NCI-H82 treated with DMSO at 0.1 percent for 48 hours (cell line): ENCODE results near the gene RNF14.
A peak's percentile ranks its signal among the peaks of the same experiment; 100 is the strongest.

Experiments used
- DNase-seq: peaks from one replicate; lab custom pipeline; 2025; ENCODE audit not compliant: unreplicated experiment; lab: John Stamatoyannopoulos, UW

Gene RNF14

GRCh38 chr5:141973871-141974595 lies 5.1 kb downstream of the RNF14 start:
- no peak for DNase-seq

- no peak for DNase-seq
These were observed 7.3 kb downstream of the RNF14 start for GRCh38 chr5:141976176-141976575.

DNA sequence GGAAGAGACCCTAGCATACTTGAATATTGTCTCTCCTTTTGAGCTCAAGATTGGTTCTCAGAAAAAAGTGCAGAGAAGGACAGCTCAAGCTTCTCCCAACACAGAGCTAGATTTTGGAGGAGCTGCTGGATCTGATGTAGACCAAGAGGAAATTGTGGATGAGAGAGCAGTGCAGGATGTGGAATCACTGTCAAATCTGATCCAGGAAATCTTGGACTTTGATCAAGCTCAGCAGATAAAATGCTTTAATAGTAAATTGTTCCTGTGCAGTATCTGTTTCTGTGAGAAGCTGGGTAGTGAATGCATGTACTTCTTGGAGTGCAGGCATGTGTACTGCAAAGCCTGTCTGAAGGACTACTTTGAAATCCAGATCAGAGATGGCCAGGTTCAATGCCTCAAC lies 9.5 kb downstream of the RNF14 start:
- DNase-seq = no peak

- no peak for DNase-seq
These were observed 13.7 kb downstream of the RNF14 start for GRCh38 chr5:141982626-141983025.

- DNase-seq = no peak
These were observed 17.2 kb downstream of the RNF14 start for GRCh38 chr5:141986072-141986471.

GRCh38 chr5:141989720-141990119 lies 20.8 kb downstream of the RNF14 start:
- no peak for DNase-seq

- DNase-seq = peak; percentile 17
These were observed 23.6 kb downstream of the RNF14 start for GRCh38 chr5:141992349-141992963.

GRCh38 chr5:141994511-141995136 lies 25.7 kb downstream of the RNF14 start:
- no peak for DNase-seq

DNA sequence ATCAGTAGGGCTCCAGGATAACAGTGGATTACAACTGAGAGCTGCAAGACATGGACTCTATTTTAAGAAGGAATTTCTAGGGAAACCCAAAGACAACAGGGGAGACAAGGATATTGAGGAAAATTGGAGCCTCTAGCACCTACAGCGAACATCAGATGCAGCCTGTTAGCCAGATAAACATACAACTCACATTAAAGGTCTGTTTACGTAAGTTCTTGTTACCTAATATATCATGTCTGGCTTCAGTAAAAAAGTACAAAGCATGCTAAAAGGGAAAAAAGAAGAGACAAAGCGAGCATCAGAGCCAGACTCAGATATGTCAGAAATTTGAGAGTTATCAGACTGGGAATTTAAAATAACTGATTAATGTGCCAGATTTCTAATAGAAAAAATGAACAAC lies 26.8 kb downstream of the RNF14 start:
- no peak for DNase-seq

DNA sequence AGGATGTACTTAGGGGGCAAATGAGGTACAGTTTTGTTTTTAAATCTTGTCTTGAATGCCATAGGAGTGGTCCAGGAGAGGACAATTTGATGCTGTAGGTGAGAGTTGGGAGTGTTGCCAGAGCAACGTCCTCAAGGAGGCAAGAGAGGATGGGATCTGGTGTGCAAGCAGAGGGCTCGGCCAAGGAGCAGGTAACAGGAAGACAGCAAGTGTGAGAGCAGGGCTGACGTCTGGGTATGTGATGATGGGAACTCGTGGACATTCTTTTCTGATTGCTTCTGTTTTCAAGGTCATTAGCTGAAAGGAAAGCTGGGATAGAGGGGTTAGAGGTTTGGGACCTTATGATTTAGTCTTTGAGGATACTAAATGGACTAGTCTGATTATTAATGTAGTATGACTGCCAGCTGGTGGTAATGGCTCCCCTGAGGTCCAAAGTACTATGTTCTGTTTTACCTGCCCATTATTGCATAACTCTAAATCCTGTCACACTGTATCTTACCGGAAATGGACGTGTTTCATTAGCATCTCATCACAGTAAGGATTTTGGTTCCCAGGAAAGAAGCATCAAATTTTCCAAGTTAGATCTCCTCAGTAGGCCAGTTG lies 28.6 kb downstream of the RNF14 start:
- no peak for DNase-seq

DNA sequence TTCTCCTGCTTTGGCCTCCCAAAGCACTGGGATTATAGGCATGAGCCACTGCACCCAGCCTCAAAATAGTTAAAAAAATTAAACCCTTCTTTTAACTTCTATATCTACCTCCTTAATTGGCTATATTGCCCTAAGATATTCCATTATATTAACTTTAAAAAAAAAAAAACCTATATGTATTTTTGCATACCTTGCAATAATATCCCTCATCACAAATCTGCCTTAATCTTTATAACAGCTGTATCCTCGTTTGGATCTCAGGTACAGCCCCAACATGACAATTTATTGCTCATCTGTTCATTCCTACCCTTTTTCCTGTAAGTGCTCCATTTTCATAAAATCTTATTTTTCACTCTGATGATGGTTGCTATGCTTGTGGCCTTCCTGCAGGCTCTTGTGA lies 31.3 kb downstream of the RNF14 start:
- no peak for DNase-seq

DNA sequence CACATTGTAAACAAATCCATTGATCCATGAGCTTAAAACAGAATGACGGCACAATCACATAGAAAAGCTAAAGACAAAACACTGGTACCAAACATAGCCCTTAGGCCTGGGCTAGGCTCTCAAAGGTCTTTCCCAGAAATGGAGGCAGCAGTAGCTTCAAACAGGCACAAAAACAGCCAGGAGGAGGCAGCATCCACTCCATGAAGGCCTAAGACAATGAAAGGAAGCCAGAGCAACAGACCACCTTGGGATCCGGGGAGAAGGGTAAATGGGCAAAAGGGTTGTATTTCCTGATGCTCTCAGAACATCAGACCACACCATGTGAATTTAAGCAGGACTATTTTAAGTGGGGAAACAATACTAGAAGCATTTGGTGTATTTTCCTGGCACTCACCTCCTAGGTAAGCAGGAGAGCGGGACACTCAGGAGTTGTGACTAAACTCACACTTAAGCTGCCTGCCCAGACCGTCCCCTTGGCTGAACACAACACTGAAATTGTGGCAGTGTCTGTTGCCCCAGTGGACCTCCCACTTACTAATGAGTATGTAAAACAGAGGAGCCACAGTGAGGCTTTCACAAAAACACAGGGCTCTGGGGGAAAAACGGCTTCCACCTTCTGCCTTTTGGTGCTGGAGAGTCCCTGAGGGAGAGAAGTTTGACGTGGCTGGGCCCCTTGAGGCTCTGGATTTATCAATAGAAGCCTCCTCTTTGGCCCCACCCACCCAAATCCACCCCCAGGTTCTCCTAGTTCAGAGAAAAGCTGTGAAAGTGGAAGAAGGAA lies 32.0 kb downstream of the RNF14 start:
- DNase-seq = no peak

- DNase-seq = no peak
These were observed 34.4 kb downstream of the RNF14 start for GRCh38 chr5:142003266-142003800.

GRCh38 chr5:142006363-142007236 lies 37.7 kb downstream of the RNF14 start:
- DNase-seq = no peak

GRCh38 chr5:142007237-142007544 lies 38.3 kb downstream of the RNF14 start:
- no peak for DNase-seq

DNA sequence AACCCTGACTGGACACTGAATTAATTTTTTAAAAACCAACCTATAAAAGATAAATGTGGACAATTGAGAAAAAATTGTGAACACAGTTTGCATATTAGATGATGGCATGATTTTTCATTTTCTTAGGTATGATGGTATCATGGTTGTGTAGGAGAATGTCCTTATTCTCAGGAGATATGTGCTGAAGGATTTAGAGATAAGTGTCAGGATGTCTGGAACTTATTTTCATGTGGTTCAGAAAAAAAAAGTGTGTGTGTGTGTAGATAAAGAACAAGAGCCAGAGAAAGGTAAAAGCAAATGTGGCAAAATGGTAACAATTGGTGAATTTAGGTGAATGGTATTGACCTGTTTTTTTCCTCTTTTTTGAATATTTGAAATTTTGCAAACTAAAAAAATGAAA lies 39.9 kb downstream of the RNF14 start:
- DNase-seq = no peak

DNA sequence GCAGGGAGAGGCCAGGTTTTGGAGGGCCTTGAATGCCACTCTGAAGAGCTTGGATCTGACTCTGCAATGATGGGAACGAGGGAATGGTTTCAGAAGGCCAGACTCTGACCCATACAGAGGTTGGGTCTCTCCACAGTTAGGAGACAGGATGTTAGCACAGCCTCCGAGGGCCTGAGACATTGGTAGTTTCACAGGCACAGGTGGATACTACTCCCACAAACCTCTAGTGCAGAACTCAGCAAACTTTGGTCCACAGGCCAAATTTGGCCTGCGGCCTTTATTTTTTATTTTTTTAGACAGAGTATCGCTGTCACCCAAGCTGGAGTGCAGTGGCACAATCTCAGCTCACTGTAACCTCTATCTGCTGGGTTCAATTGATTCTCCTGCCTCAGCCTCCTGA lies 41.0 kb downstream of the RNF14 start:
- DNase-seq = no peak

DNA sequence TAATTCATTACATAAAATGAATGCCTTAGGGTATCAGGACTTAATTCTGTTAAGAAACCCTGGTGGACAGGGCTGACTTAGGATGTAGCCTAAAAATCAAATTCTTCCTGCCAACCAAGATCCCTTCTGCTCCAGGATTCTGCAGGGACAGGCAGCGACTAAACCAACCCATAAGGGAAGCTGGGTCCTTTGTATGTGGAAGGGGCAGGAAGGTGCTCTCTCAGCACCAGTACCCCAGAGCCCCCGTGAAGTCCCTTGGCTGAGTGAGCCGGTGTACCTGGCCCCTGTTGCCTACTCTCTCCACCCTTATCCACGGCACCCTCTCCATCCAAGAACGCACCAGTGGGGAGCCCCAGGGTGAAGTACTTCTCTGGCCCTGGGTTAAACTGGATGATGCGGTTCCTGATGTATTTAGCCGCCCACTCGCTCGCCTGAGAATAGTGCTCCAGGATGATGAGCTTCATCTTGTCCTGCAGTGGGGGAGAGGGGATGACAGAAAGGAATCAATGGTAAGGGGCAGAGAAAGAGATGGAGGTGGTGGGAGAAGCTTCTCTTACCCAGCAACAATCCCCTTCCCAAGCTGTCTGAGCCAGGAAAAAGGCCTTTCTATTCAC lies 42.8 kb downstream of the RNF14 start:
- DNase-seq = no peak

- peak; percentile 10 for DNase-seq
These were observed 43.4 kb downstream of the RNF14 start for GRCh38 chr5:142012186-142012785.
